Measurements from ENCODE around the gene WDR74.
A peak's percentile ranks its signal among the peaks of the same experiment; 100 is the strongest.
"Not testable (repeated sequence)": the region's sequence is repeated elsewhere in the genome, so short reads cannot be mapped to it uniquely, and the experiment has no call there.

WDR74 gene

GRCh38 chr11:62839050-62839945, at the start of gene WDR74:
Gene WDR74 (minus strand): TSS chr11:62839590. CDS start chr11:62839570, 20 bp downstream.
- peak; percentile 89 for DNase-seq (ENCODE audit: low read depth, low spot score)

- no peak for DNase-seq (ENCODE audit: low read depth, low spot score)
Observed at GRCh38 chr11:62889126-62889483, 49.7 kb upstream of the WDR74 start.

DNA sequence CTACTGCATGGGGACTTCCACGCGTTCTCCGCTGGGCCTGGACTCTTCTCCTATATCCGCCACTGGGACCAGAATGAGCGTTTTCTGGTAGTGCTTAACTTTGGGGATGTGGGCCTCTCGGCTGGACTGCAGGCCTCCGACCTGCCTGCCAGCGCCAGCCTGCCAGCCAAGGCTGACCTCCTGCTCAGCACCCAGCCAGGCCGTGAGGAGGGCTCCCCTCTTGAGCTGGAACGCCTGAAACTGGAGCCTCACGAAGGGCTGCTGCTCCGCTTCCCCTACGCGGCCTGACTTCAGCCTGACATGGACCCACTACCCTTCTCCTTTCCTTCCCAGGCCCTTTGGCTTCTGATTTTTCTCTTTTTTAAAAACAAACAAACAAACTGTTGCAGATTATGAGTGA, 49.0 kb upstream of the WDR74 start:
- no peak for DNase-seq (ENCODE audit: low read depth, low spot score)

DNA sequence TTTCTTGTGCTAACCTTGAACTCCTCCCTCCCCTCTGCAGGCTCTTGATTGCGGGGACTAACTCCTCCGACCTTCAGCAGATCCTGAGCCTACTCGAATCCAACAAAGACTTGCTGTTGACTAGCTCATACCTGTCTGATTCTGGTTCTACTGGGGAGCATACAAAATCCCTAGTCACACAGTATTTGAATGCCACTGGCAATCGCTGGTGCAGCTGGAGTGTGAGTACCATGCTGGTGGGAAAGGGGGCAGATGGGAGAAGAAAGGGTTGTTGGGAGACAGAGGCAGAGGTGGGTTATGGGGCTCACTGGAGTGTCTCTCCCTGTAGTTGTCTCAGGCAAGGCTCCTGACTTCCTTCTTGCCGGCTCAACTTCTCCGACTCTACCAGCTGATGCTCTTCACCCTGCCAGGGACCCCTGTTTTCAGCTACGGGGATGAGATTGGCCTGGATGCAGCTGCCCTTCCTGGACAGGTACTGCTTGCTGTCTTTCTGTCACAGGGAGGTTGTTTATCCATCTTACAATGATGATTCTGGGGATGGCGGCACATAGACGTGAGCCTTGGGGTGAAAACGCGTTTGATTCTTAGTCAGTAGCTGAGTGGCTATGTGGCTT, 45.9 kb upstream of the WDR74 start:
- no peak for DNase-seq (ENCODE audit: low read depth, low spot score)

- DNase-seq (ENCODE audit: low read depth, low spot score) = no peak
Observed at GRCh38 chr11:62883673-62884072, 44.3 kb upstream of the WDR74 start.

DNA sequence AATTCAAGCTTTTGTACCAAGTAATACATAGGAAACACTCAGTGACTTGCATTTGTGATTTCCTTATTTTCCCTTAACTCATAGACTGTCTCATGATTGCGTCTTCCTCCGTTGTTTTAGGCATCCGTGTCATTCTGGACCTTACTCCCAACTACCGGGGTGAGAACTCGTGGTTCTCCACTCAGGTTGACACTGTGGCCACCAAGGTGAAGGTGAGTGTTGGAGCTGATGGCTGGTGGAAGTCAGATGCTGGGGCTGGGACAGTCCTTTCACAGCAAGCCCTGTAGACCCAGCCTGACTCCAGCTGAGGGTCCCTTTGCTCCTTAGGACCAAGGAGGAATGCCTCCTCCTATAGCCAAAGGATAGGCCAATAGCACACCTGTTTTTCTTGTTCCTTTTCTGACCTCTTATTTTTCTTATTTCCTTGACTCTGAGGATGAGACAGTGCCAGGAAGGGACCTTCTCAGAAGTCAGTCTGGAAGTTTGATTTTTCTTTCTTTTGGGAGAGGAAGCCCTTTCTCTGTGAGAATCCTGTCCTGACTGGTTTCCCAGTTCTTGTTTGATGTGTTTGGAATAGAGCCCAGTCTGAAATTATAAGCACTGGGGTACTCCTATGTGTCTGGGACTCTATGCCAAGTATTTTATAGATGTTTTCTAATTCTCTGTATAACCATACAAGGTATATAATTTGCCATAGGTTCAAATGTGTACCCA, 43.6 kb upstream of the WDR74 start:
- DNase-seq (ENCODE audit: low read depth, low spot score) = no peak

- no peak for DNase-seq (ENCODE audit: low read depth, low spot score)
Observed at GRCh38 chr11:62882431-62882749, 43.0 kb upstream of the WDR74 start.

- peak; percentile 89 for DNase-seq (ENCODE audit: low read depth, low spot score)
Observed at GRCh38 chr11:62881579-62882430, 42.4 kb upstream of the WDR74 start.

DNA sequence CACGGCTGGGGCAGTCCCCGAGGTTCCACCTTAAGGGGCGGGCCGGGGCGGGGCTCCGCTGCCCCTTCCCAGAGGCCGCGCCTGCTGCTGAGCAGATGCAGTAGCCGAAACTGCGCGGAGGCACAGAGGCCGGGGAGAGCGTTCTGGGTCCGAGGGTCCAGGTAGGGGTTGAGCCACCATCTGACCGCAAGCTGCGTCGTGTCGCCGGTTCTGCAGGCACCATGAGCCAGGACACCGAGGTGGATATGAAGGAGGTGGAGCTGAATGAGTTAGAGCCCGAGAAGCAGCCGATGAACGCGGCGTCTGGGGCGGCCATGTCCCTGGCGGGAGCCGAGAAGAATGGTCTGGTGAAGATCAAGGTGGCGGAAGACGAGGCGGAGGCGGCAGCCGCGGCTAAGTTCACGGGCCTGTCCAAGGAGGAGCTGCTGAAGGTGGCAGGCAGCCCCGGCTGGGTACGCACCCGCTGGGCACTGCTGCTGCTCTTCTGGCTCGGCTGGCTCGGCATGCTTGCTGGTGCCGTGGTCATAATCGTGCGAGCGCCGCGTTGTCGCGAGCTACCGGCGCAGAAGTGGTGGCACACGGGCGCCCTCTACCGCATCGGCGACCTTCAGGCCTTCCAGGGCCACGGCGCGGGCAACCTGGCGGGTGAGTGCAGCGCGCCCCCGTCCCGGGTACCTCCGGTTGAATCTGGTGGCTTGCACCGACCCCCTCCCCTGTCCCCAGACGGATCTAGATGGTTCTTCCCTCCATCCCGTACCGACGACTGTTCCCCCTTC, 41.6 kb upstream of the WDR74 start, which contains the start of gene SLC3A2:
Gene SLC3A2, plus strand, starts transcription at position 94 of the 776 bp plus-strand sequence. Its CDS starts 128 bp downstream, at position 222.
- DNase-seq (ENCODE audit: low read depth, low spot score) = peak; percentile 76

- DNase-seq (ENCODE audit: low read depth, low spot score) = no peak
Observed at GRCh38 chr11:62880231-62880802, 40.9 kb upstream of the WDR74 start.

DNA sequence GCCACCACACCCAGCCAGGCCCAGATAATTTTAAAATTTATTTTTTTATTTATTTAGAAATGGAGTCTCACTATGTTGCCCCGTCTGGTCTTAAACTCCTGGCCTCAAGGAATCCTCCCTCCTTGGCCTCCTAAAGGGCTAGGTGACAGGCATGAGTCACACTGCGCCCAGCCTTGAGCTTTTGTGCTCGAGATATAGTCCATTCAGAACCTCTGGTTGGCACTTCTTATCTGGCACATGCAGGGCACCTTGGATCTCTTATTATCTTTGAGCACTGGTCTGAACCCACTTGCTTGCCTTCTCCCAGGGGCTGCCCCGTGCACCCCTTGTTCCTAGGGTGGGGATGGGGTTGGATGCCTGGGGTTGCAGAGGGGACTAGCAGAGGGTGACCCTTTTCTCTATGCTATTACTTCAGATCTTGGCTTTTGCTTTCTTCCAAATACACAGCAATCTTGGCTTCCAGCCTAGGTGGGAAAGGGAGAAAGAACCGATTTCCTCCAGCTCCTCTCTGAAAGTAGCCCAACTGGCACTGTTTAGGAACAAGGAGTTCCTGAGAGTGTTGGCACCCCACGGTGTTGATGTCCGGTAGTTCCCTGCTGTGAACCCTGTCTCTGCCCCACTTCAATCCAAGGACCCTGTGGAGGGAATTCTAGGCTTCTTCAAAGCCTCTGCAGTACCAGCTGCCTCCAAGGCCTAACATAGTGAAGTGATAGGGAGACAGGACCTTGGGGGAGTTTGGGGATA, 40.0 kb upstream of the WDR74 start:
- DNase-seq (ENCODE audit: low read depth, low spot score) = no peak

- DNase-seq (ENCODE audit: low read depth, low spot score) = no peak
Observed at GRCh38 chr11:62876712-62877111, 37.3 kb upstream of the WDR74 start.

- DNase-seq (ENCODE audit: low read depth, low spot score) = no peak
Observed at GRCh38 chr11:62875698-62876478, 36.5 kb upstream of the WDR74 start.

- DNase-seq (ENCODE audit: low read depth, low spot score) = no peak
Observed at GRCh38 chr11:62874851-62875250, 35.5 kb upstream of the WDR74 start.

- no peak for DNase-seq (ENCODE audit: low read depth, low spot score)
Observed at GRCh38 chr11:62865635-62866034, 26.2 kb upstream of the WDR74 start.

- no peak for DNase-seq (ENCODE audit: low read depth, low spot score)
Observed at GRCh38 chr11:62863687-62864335, 24.4 kb upstream of the WDR74 start.

GRCh38 chr11:62861564-62862192, 22.3 kb upstream of the WDR74 start:
- DNase-seq (ENCODE audit: low read depth, low spot score) = not testable (repeated sequence)

All from activated CD4-positive, CD25-positive, alpha-beta regulatory T cell treated with anti-CD3 and anti-CD28 coated beads, Interleukin-2, amount 50 U/mL, for 16 hours (primary cell).